Gastroesophageal sphincter (tissue), 3 donors: ENCODE data around the gene GABRB3.

ENCODE experiments used
- CTCF ChIP-seq, 4 experiments: fragments of 200-600 bp in 2 of 4; fragments of 450-650 bp in 2 of 4; sonication (generic) in 1 of 4; IDR thresholded peaks; one replicate each; pipeline ENCODE4 v1.5.1; 2017 to 2019; ENCODE audit warnings: antibody characterized with exemption in 4 of 4, mild to moderate bottlenecking in 2 of 4, moderate library complexity in 2 of 4
- POLR2A ChIP-seq, 2 donors: fragments of 450-650 bp; IDR thresholded peaks; one replicate each; pipeline ENCODE4 v1.6.1; 2017; ENCODE audit warnings: antibody characterized with exemption in 2 of 2, mild to moderate bottlenecking in 2 of 2, moderate library complexity in 1 of 2

- TF ChIP-seq CTCF (IDR thresholded peaks at IDR 0.05) (no peak), POLR2A (IDR thresholded peaks at IDR 0.05) (no peak)
Observed at GRCh38 chr15:26639966-26640365, 132.9 kb downstream of the GABRB3 start.
